ENCODE data around the gene HLA-DRB1. TPM values are rescaled to one million over a fixed set of nuclear protein-coding genes. Genes with fewer than 3 reads are reported as not detected.
"Not testable (repeated sequence)": the region's sequence is repeated elsewhere in the genome, so short reads cannot be mapped to it uniquely, and the experiment has no call there.

HLA-DRB1 gene
- polyA plus RNA-seq, 6 donors from 2014 or later, result 2,451 to 5,170 (median 4,939) TPM

DNA sequence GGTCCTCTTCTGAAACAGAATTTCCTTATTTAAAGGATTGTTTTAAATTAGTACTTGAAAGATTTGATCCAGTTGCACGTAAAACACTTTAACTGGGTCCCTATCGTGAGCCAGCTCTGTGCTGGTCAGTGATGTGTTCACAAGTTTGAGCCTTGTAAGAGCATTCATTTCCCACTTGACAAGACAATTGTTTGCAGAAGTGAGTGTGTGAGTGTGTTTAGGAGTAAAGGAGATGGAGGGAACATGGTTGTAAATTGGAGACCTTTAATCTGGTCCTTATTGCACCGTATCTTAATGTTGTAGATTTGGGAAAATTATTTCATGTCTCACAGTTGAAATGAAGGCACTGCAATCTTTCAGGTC lies 59.2 kb downstream of the HLA-DRB1 start:
- Mint-ChIP-seq H3K36me3 (peaks cover 0 to 33% of the 10 kb centered on the region in 2 donors), H3K4me3 (peak overlapping the region in 6 of 8 donors; percentile 79 to 100 (median 98)), H3K4me1 (peaks cover 14 to 45% (median 38%) of the 10 kb centered on the region in 3 donors), H3K27ac (peak overlapping the region; percentile 68 to 100 (median 98))
- not testable (repeated sequence) for ATAC-seq (ENCODE audit: low read depth in 2 of 2); H3K9me3 Mint-ChIP-seq; H3K27me3 Mint-ChIP-seq; DNase-seq

DNA sequence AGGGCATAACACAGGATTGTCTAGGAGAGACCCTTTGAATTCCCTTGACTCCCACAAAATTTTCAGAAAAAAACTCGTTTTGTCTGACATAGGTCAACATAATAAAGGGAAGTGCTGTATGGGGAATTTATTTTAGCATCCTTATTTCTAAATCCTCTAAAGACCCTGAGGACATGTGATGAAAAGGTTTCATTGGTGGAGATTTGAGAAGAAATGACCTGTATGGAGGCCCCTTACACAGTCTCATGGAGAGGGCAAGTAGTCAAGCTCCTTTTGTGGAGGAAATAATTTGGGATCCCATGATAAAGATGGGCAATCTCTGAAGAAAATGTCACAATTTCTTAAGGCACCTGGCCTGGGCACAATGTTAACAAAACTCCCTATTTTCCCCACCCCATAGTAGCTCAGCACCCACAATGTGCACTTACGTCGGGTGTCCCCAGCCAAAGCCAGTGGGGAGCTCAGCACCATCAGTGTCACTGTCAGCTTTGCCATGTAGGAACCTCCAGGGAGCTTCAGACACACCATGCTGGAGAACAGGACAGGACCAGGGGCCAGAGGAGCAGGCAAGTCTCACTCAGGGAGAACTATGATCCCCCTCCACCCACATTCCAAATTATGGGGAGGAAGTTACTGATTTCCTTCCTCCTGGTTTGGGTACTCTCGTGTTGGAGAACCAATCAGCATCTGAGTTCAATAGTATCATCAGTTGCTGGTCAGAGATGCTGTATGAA lies 59.8 kb downstream of the HLA-DRB1 start, which contains the start of gene HLA-DRB5:
Gene HLA-DRB5, minus strand, starts transcription at position 591 of the 734 bp plus-strand sequence. Its CDS starts 63 bp downstream, at position 528.
- H3K9me3 Mint-ChIP-seq, result no peaks in the 10 kb centered on the region
- peak within 1 kb of the TSS; percentile 79 to 100 (median 98) for H3K4me3 Mint-ChIP-seq
- peaks cover 0 to 33% of the 10 kb centered on the region in 2 donors for H3K36me3 Mint-ChIP-seq
- H3K27ac Mint-ChIP-seq, result peak within 1 kb of the TSS; percentile 96 to 100 (median 99)
- H3K27me3 Mint-ChIP-seq, result no peaks in the 10 kb centered on the region
- peak; percentile 71 for DNase-seq
- peaks cover 14 to 51% (median 43%) of the 10 kb centered on the region in 3 donors for H3K4me1 Mint-ChIP-seq
- ATAC-seq (ENCODE audit: low read depth in 2 of 2), result peak; percentile 81 to 83

Other genes with a start within 250 kb of the HLA-DRB1 start
- gene TSBP1, start 217.9 kb downstream of the HLA-DRB1 start, polyA plus RNA-seq (ENCODE audit: low read depth in 6 of 6), result not detected
- gene BTNL2, start 182.7 kb downstream of the HLA-DRB1 start, polyA plus RNA-seq (ENCODE audit: low read depth in 6 of 6), result not detected
- gene HLA-DRA, start 150.0 kb downstream of the HLA-DRB1 start, polyA plus RNA-seq (ENCODE audit: low read depth in 6 of 6), result over 10,000 TPM; 10,549 to 17,877 (median 15,091) TPM
- gene HLA-DRB5, start 59.6 kb downstream of the HLA-DRB1 start, polyA plus RNA-seq (ENCODE audit: low read depth in 6 of 6), result 1,000 to 10,000 TPM in 1 of 6 donors, 100 to 1,000 TPM in 2, 10 to 100 TPM in 3; 55.2 to 2,377 (median 210) TPM
- gene HLA-DQA1, start 47.6 kb upstream of the HLA-DRB1 start, polyA plus RNA-seq (ENCODE audit: low read depth in 6 of 6), result 1,000 to 10,000 TPM in 2 of 6 donors, 100 to 1,000 TPM in 4; 309 to 1,253 (median 783) TPM
- 1,000 to 10,000 TPM in 5 of 6 donors, 100 to 1,000 TPM in 1; 140 to 2,258 (median 1,433) TPM for gene HLA-DQB1, start 76.8 kb upstream of the HLA-DRB1 start, polyA plus RNA-seq (ENCODE audit: low read depth in 6 of 6)
- gene HLA-DQA2, start 151.5 kb upstream of the HLA-DRB1 start, polyA plus RNA-seq (ENCODE audit: low read depth in 6 of 6), result 100 to 1,000 TPM in 3 of 6 donors, 10 to 100 TPM in 2, under 1 TPM in 1; 0.82 to 164 (median 101) TPM
- gene HLA-DQB2, start 173.7 kb upstream of the HLA-DRB1 start, polyA plus RNA-seq (ENCODE audit: low read depth in 6 of 6), result 100 to 1,000 TPM in 2 of 6 donors, 10 to 100 TPM in 2, not detected in 2; 59.3 to 118 (median 92.8) TPM
- gene HLA-DOB, start 227.2 kb upstream of the HLA-DRB1 start, polyA plus RNA-seq (ENCODE audit: low read depth in 6 of 6), result 1,000 to 10,000 TPM in 1 of 6 donors, 100 to 1,000 TPM in 5; 669 to 1,199 (median 837) TPM
- 10 to 100 TPM; 18.2 to 33.0 (median 25.4) TPM for gene TAP2, start 248.9 kb upstream of the HLA-DRB1 start, polyA plus RNA-seq (ENCODE audit: low read depth in 6 of 6)